Neuronal stem cell (in vitro differentiated cells): ENCODE data around the gene TRIP13.
"Not testable (repeated sequence)": the region's sequence is repeated elsewhere in the genome, so short reads cannot be mapped to it uniquely, and the experiment has no call there.

Source experiments
- DNase-seq: peaks from one replicate; pipeline ENCODE4 v3.0.0-alpha.2; 2013; ENCODE audit warnings: low spot score
- H2AFZ ChIP-seq: one replicate; pipeline ENCODE4 v1.6.1; 2013; ENCODE audit warnings: mild to moderate bottlenecking, low read length, inconsistent platforms
- H2AK5ac ChIP-seq: 2 replicates; pipeline ENCODE4 v1.6.1; 2013; ENCODE audit warnings: low read depth, mild to moderate bottlenecking, inconsistent platforms, low read length, moderate library complexity, mixed read lengths
- H2BK120ac ChIP-seq: 2 replicates; pipeline ENCODE4 v1.6.1; 2013; ENCODE audit warnings: low read depth, mild to moderate bottlenecking, inconsistent platforms, low read length, moderate library complexity, mixed read lengths
- H2BK12ac ChIP-seq: one replicate; pipeline ENCODE4 v1.6.1; 2013; ENCODE audit warnings: low read length, inconsistent platforms
- H2BK15ac ChIP-seq: 2 replicates; pipeline ENCODE4 v1.6.1; 2013; ENCODE audit warnings: mild to moderate bottlenecking, low read length, inconsistent platforms, mixed read lengths
- H2BK5ac ChIP-seq: one replicate; pipeline ENCODE4 v1.6.1; 2013; ENCODE audit warnings: inconsistent platforms, mild to moderate bottlenecking, low read length, moderate library complexity
- H3K14ac ChIP-seq: one replicate; pipeline ENCODE4 v1.6.1; 2013; ENCODE audit warnings: low read length, inconsistent platforms
- H3K18ac ChIP-seq: 2 replicates; pipeline ENCODE4 v1.6.1; 2013; ENCODE audit warnings: low read length, inconsistent platforms
- H3K23ac ChIP-seq: 2 replicates; pipeline ENCODE4 v1.6.1; 2013; ENCODE audit warnings: low read depth, mild to moderate bottlenecking, mixed read lengths, low read length, inconsistent platforms; ENCODE audit not compliant: poor library complexity
- H3K27ac ChIP-seq: replicated peaks from 3 replicates; pipeline ENCODE4 v1.5.1; 2013; ENCODE audit warnings: low read length, inconsistent platforms
- H3K27me3 ChIP-seq, 3 experiments: 2 replicates each; pipeline ENCODE4 v1.6.1; 2013; ENCODE audit warnings: low read length in 3 of 3, mild to moderate bottlenecking in 2 of 3, inconsistent platforms in 1 of 3, low read depth in 1 of 3, mixed read lengths in 1 of 3, moderate library complexity in 1 of 3; ENCODE audit not compliant: control insufficient read depth in 3 of 3, insufficient read depth in 3 of 3
- H3K36me3 ChIP-seq, 2 donors: replicated peaks in 1 of 2; 2 replicates each; pipeline ENCODE4 v1.6.1; 2013; ENCODE audit warnings: low read length in 2 of 2; ENCODE audit not compliant: control insufficient read depth in 2 of 2, insufficient read depth in 2 of 2
- H3K4ac ChIP-seq: 2 replicates; pipeline ENCODE4 v1.6.1; 2013; ENCODE audit warnings: inconsistent platforms, mild to moderate bottlenecking, low read length, moderate library complexity
- H3K4me1 ChIP-seq, 2 donors: 1 replicate in 1 of 2; 2 replicates in 1 of 2; pipeline ENCODE4 v1.6.1; 2013; ENCODE audit warnings: low read length in 2 of 2, low read depth in 1 of 2; ENCODE audit not compliant: control insufficient read depth in 2 of 2, insufficient read depth in 1 of 2
- H3K4me2 ChIP-seq: one replicate; pipeline ENCODE4 v1.6.1; 2013; ENCODE audit warnings: mild to moderate bottlenecking, low read length, inconsistent platforms; ENCODE audit not compliant: insufficient read depth, poor library complexity, severe bottlenecking
- H3K4me3 ChIP-seq, 2 donors: 2 replicates each; pipeline ENCODE4 v1.5.1; 2013; ENCODE audit warnings: low read length in 2 of 2, mild to moderate bottlenecking in 2 of 2, inconsistent platforms in 1 of 2, moderate library complexity in 1 of 2
- H3K79me1 ChIP-seq: one replicate; pipeline ENCODE4 v1.6.1; 2013; ENCODE audit warnings: low read depth, mild to moderate bottlenecking, inconsistent platforms, low read length, moderate library complexity
- H3K9ac ChIP-seq: one replicate; pipeline ENCODE4 v1.6.1; 2013; ENCODE audit warnings: mild to moderate bottlenecking, low read depth, low read length, inconsistent platforms; ENCODE audit not compliant: poor library complexity
- H3K9me3 ChIP-seq, 2 donors: replicated peaks in 1 of 2; 2 replicates each; pipeline versions ENCODE3 to v1.6.1; 2013; ENCODE audit warnings: low read length in 2 of 2, mild to moderate bottlenecking in 2 of 2, inconsistent platforms in 1 of 2, low read depth in 1 of 2, mixed read lengths in 1 of 2, moderate library complexity in 1 of 2; ENCODE audit not compliant: control insufficient read depth in 2 of 2, insufficient read depth in 1 of 2
- H4K8ac ChIP-seq: one replicate; pipeline ENCODE4 v1.6.1; 2013; ENCODE audit warnings: low read depth, mild to moderate bottlenecking, inconsistent platforms, low read length, moderate library complexity
- H4K91ac ChIP-seq: one replicate; pipeline ENCODE4 v1.6.1; 2013; ENCODE audit warnings: low read length, low read depth, mild to moderate bottlenecking, inconsistent platforms; ENCODE audit not compliant: poor library complexity
- WGBS, 2 donors: extraction: QIAGEN DNeasy Blood & Tissue Kit; methylation state at CpG; one replicate each; pipeline ENCODE4 v1.1.7; 2013; ENCODE audit warnings: missing lambda C conversion rate in 2 of 2, mixed read lengths in 1 of 2; ENCODE audit not compliant: insufficient read length in 2 of 2, insufficient replicate concordance in 1 of 2; ENCODE audit errors: extremely low coverage in 2 of 2; 5-methylcytosine and 5-hydroxymethylcytosine counted together

The TRIP13 gene

GRCh38 chr5:936149-937144 is 43.8 kb downstream of the TRIP13 start:
- DNase-seq = no peak
- H2BK12ac ChIP-seq = no peak overlapping the region

GRCh38 chr5:937151-937924 is 44.7 kb downstream of the TRIP13 start:
- Histone ChIP-seq H4K8ac (no peak overlapping the region), H2BK12ac (no peak overlapping the region), H3K9ac (no peak overlapping the region), H3K23ac (no peak overlapping the region), H2AK5ac (peak overlapping the region; percentile 56), H3K27me3 (no peaks in the 10 kb centered on the region), H3K18ac (peak overlapping the region; percentile 36), H3K4me1 (no peaks in the 10 kb centered on the region), H3K4me2 (no peak overlapping the region), H2AFZ (no peak overlapping the region), H3K36me3 (no peaks in the 10 kb centered on the region), H3K9me3 (peaks cover 0 to 6% of the 10 kb centered on the region in 2 donors), H2BK5ac (no peak overlapping the region), H3K14ac (no peak overlapping the region), H3K79me1 (no peaks in the 10 kb centered on the region), H3K4me3 (no peak overlapping the region), H4K91ac (no peak overlapping the region), H3K27ac (no peak overlapping the region), H3K4ac (no peak overlapping the region), H2BK120ac (no peak overlapping the region), H2BK15ac (no peak overlapping the region)
- no CpG with 5 or more reads among the region's 14 CpGs for WGBS, 2 donors
- DNase-seq = no peak

More at GRCh38 chr5:936149-937144, 43.8 kb downstream of the TRIP13 start:
- Histone ChIP-seq H3K4ac (no peak overlapping the region), H3K9me3 (peaks cover 0 to 6% of the 10 kb centered on the region in 2 donors), H3K4me1 (no peaks in the 10 kb centered on the region), H3K4me2 (no peak overlapping the region), H4K8ac (no peak overlapping the region), H3K18ac (no peak overlapping the region), H2BK5ac (no peak overlapping the region), H2BK120ac (peak overlapping the region; percentile 13), H3K9ac (no peak overlapping the region), H3K27me3 (no peaks in the 10 kb centered on the region), H2AFZ (no peak overlapping the region), H3K4me3 (no peak overlapping the region), H3K36me3 (no peaks in the 10 kb centered on the region), H3K79me1 (no peaks in the 10 kb centered on the region), H4K91ac (peak overlapping the region; percentile 32), H2AK5ac (no peak overlapping the region), H2BK15ac (no peak overlapping the region), H3K27ac (no peak overlapping the region), H3K23ac (no peak overlapping the region), H3K14ac (no peak overlapping the region)
- whole genome bisulfite sequencing, 2 donors = no CpG with 5 or more reads among the region's 19 CpGs

GRCh38 chr5:939368-939767 is 46.7 kb downstream of the TRIP13 start:
- no peak overlapping the region for H2BK5ac ChIP-seq
- H2AFZ ChIP-seq = no peak overlapping the region
- no peaks in the 10 kb centered on the region for H3K4me1 ChIP-seq
- no peak overlapping the region for H3K4ac ChIP-seq
- no peak overlapping the region for H3K23ac ChIP-seq
- H3K14ac ChIP-seq = no peak overlapping the region
- H3K4me2 ChIP-seq = no peak overlapping the region
- H4K8ac ChIP-seq = no peak overlapping the region
- no peak overlapping the region for H3K4me3 ChIP-seq
- no peak for DNase-seq
- no peaks in the 10 kb centered on the region for H3K36me3 ChIP-seq
- no peak overlapping the region for H2BK12ac ChIP-seq
- no peak overlapping the region for H3K27ac ChIP-seq
- H3K9me3 ChIP-seq = peaks cover 0 to 4% of the 10 kb centered on the region in 2 donors
- H3K9ac ChIP-seq = no peak overlapping the region
- no peaks in the 10 kb centered on the region for H3K79me1 ChIP-seq
- no peak overlapping the region for H3K18ac ChIP-seq
- H4K91ac ChIP-seq = no peak overlapping the region
- H2BK120ac ChIP-seq = no peak overlapping the region
- peaks cover 0 to under 1% (median 0%) of the 10 kb centered on the region in 3 experiments for H3K27me3 ChIP-seq
- H2AK5ac ChIP-seq = no peak overlapping the region
- no CpG with 5 or more reads among the region's 7 CpGs for WGBS, 2 donors
- H2BK15ac ChIP-seq = no peak overlapping the region

- not testable (repeated sequence) for H3K4me1 ChIP-seq, H3K23ac ChIP-seq, H3K4me3 ChIP-seq
These were observed 48.1 kb downstream of the TRIP13 start for GRCh38 chr5:940741-941140.

More at GRCh38 chr5:940741-941140, 48.1 kb downstream of the TRIP13 start:
- not testable (repeated sequence) for H3K79me1 ChIP-seq, H3K27me3 ChIP-seq, H4K91ac ChIP-seq, H3K36me3 ChIP-seq, H3K14ac ChIP-seq, H3K4me2 ChIP-seq, H3K18ac ChIP-seq, H2BK5ac ChIP-seq, H2AFZ ChIP-seq, H2BK15ac ChIP-seq, DNase-seq, H2BK12ac ChIP-seq, H3K9ac ChIP-seq, H2BK120ac ChIP-seq, H4K8ac ChIP-seq, H2AK5ac ChIP-seq, H3K27ac ChIP-seq, H3K9me3 ChIP-seq, H3K4ac ChIP-seq
- WGBS, 2 donors = no CpG with 5 or more reads among the region's 2 CpGs
